Hepatocyte (in vitro differentiated cells): Measurements from ENCODE around the gene AK2. TPM values are rescaled to one million over a fixed set of nuclear protein-coding genes. Genes with fewer than 3 reads are reported as not detected.
A peak's percentile ranks its signal among the peaks of the same experiment; 100 is the strongest.

ENCODE experiments used
- DNase-seq: peaks from one replicate; pipeline ENCODE4 v3.0.0-alpha.2; 2016; ENCODE audit warnings: low spot score
- H2AFZ ChIP-seq: fragments of 200-600 bp; sonication (generic); 2 replicates; pipeline ENCODE4 v1.6.0; 2016; ENCODE audit warnings: antibody characterized with exemption, mild to moderate bottlenecking
- H3K27ac ChIP-seq: fragments of 200-600 bp; sonication (generic); 2 replicates; pipeline ENCODE4 v1.5.1; 2016; ENCODE audit warnings: mild to moderate bottlenecking
- H3K27me3 ChIP-seq: fragments of 200-600 bp; sonication (generic); 2 replicates; pipeline ENCODE4 v1.6.1; 2016
- H3K36me3 ChIP-seq: fragments of 200-600 bp; sonication (generic); replicated peaks from 2 replicates; pipeline ENCODE4 v1.5.1; 2016; ENCODE audit warnings: low read depth; ENCODE audit not compliant: insufficient read depth
- H3K4me1 ChIP-seq: fragments of 200-600 bp; sonication (generic); 2 replicates; pipeline ENCODE4 v1.5.1; 2016; ENCODE audit warnings: mild to moderate bottlenecking, moderate library complexity; ENCODE audit not compliant: insufficient read depth
- H3K4me2 ChIP-seq: fragments of 200-600 bp; sonication (generic); 2 replicates; pipeline ENCODE4 v1.6.0; 2016
- H3K4me3 ChIP-seq: fragments of 200-600 bp; sonication (generic); 2 replicates; pipeline ENCODE4 v1.5.1; 2016; ENCODE audit warnings: mild to moderate bottlenecking
- H3K79me2 ChIP-seq: fragments of 200-600 bp; sonication (generic); 2 replicates; pipeline ENCODE4 v1.6.0; 2017; ENCODE audit warnings: mild to moderate bottlenecking
- H3K9me2 ChIP-seq: fragments of 200-600 bp; sonication (generic); replicated peaks from 2 replicates; pipeline ENCODE4 v1.6.0; 2017; ENCODE audit warnings: mild to moderate bottlenecking; ENCODE audit not compliant: insufficient read depth
- H3K9me3 ChIP-seq: fragments of 200-600 bp; sonication (generic); 2 replicates; pipeline ENCODE4 v1.5.1; 2016; ENCODE audit warnings: low read depth, mild to moderate bottlenecking
- H4K20me1 ChIP-seq: fragments of 200-600 bp; sonication (generic); 2 replicates; pipeline ENCODE4 v1.6.0; 2016; ENCODE audit warnings: mild to moderate bottlenecking; ENCODE audit not compliant: insufficient read depth, poor library complexity, severe bottlenecking
- CTCF ChIP-seq: fragments of 200-600 bp; sonication (generic); IDR thresholded peaks from 2 replicates; pipeline ENCODE4 v1.5.1; 2016; ENCODE audit warnings: antibody characterized with exemption, mild to moderate bottlenecking; ENCODE audit not compliant: poor library complexity
- EZH2 ChIP-seq: fragments of 200-600 bp; sonication (generic); IDR thresholded peaks from 2 replicates; pipeline ENCODE4 v1.6.1; 2016; ENCODE audit warnings: antibody characterized with exemption, mild to moderate bottlenecking, borderline replicate concordance
- EZH2phosphoT487 ChIP-seq: fragments of 200-600 bp; sonication (generic); IDR thresholded peaks from one replicate; pipeline ENCODE4 v1.6.1; 2018; ENCODE audit warnings: antibody characterized with exemption, mild to moderate bottlenecking, low read depth, moderate library complexity; ENCODE audit not compliant: unreplicated experiment, severe bottlenecking
- WGBS: methylation state at CpG from one replicate; pipeline ENCODE4 v1.1.6; 2016; ENCODE audit warnings: low lambda C conversion rate; ENCODE audit errors: missing lambda C conversion rate; 5-methylcytosine and 5-hydroxymethylcytosine counted together
- polyA plus RNA-seq: library from polyadenylated mRNA; unstranded; fragments of >200 nt; fragmentation: Nextera tagmentation; extraction: Ambion mirVana; gene quantifications from 2 replicates; pipeline ENCODE4 v1.2.1, GENCODE V29; 2016
- total RNA-seq: library from RNA; depleted of rRNA; stranded (reverse); fragments of >200 nt; gene quantifications from 2 replicates; pipeline ENCODE4 v1.2.3, GENCODE V29; 2014

The AK2 gene
- total and polyA plus RNA-seq, 2 experiments from 2014 or later, result 120 to 147 TPM

GRCh38 chr1:32960819-32961355, 75.8 kb downstream of the AK2 start:
- no peaks in the 10 kb centered on the region for H3K9me3 ChIP-seq
- no peak overlapping the region for H3K27ac ChIP-seq
- H3K36me3 ChIP-seq, result no peaks in the 10 kb centered on the region
- peaks cover 55% of the 10 kb centered on the region for H4K20me1 ChIP-seq
- no peak for DNase-seq
- no peak overlapping the region for H2AFZ ChIP-seq
- no peaks in the 10 kb centered on the region for H3K9me2 ChIP-seq
- H3K79me2 ChIP-seq, result peaks cover 80% of the 10 kb centered on the region
- TF ChIP-seq EZH2 (no peak), CTCF (no peak), EZH2phosphoT487 (no peak)
- H3K4me3 ChIP-seq, result no peak overlapping the region
- no peaks in the 10 kb centered on the region for H3K27me3 ChIP-seq
- H3K4me1 ChIP-seq, result peaks cover 11% of the 10 kb centered on the region
- 65% methylated on average over 8 of the region's 8 CpGs for WGBS
- H3K4me2 ChIP-seq, result peak overlapping the region; percentile 8

GRCh38 chr1:32960342-32960741, 76.3 kb downstream of the AK2 start:
- Histone ChIP-seq H3K27ac (no peak overlapping the region), H3K4me3 (no peak overlapping the region), H3K9me3 (no peaks in the 10 kb centered on the region), H3K4me2 (no peak overlapping the region), H3K9me2 (no peaks in the 10 kb centered on the region), H3K27me3 (no peaks in the 10 kb centered on the region), H4K20me1 (peaks cover 55% of the 10 kb centered on the region), H3K36me3 (no peaks in the 10 kb centered on the region), H3K79me2 (peaks cover 86% of the 10 kb centered on the region), H3K4me1 (peaks cover 11% of the 10 kb centered on the region), H2AFZ (no peak overlapping the region)
- no peak for TF ChIP-seq EZH2
- TF ChIP-seq EZH2phosphoT487, result no peak
- no peak for TF ChIP-seq CTCF
- no peak for DNase-seq
- WGBS, result 84% methylated on average over 2 of the region's 2 CpGs

DNA sequence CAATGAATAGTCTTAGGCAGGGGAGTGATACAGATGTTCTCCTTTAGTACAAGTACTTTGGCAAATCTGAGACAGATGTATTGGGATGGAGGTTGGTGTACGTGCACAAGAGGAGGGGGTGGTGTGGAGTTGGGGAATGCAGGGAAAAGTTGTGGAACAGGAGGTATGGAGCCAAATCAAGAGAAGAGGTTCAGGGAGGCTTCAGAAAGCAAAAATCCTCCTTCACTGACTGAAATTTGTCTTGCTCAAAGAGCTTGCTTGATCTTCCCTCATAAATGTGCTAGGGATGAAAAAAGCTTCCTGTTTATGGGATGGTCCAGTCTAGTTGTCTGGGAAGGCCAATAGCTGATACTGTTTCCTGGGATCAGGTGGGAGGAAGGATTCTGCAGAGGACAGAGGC, 77.9 kb downstream of the AK2 start:
- Histone ChIP-seq H3K4me3 (no peak overlapping the region), H3K79me2 (peaks cover 100% of the 10 kb centered on the region)

More for the DNA sequence above, 77.9 kb downstream of the AK2 start:
- Histone ChIP-seq H3K27ac (no peak overlapping the region), H3K4me1 (peaks cover 11% of the 10 kb centered on the region), H3K4me2 (no peak overlapping the region), H4K20me1 (peaks cover 55% of the 10 kb centered on the region), H3K36me3 (no peaks in the 10 kb centered on the region), H2AFZ (no peak overlapping the region), H3K9me2 (no peaks in the 10 kb centered on the region), H3K9me3 (no peaks in the 10 kb centered on the region), H3K27me3 (no peaks in the 10 kb centered on the region)
- 89% methylated on average over 1 of the region's 1 CpG for WGBS
- TF ChIP-seq CTCF, result no peak
- TF ChIP-seq EZH2phosphoT487, result no peak
- TF ChIP-seq EZH2, result no peak
- DNase-seq, result no peak

Other genes starting within 250 kb of the AK2 start
- gene YARS1, start 219.5 kb downstream of the AK2 start, total RNA-seq, result 83.4 and 104 TPM in 2 replicates
- 140 and 150 TPM in 2 replicates for gene YARS1, start 219.5 kb downstream of the AK2 start, polyA plus RNA-seq
- 27.1 and 41.5 TPM in 2 replicates for gene S100PBP, start 219.2 kb downstream of the AK2 start, total RNA-seq
- gene S100PBP, start 219.2 kb downstream of the AK2 start, polyA plus RNA-seq, result 10.7 and 17.9 TPM in 2 replicates
- 5.8 and 9.0 TPM in 2 replicates for gene FNDC5, start 166.0 kb downstream of the AK2 start, total RNA-seq
- gene FNDC5, start 166.0 kb downstream of the AK2 start, polyA plus RNA-seq, result 5.2 and 11.2 TPM in 2 replicates
- not detected in 2 replicates for gene HPCA, start 150.4 kb downstream of the AK2 start, total RNA-seq
- gene HPCA, start 150.4 kb downstream of the AK2 start, polyA plus RNA-seq, result 0.85 and 1.0 TPM in 2 replicates
- 24.8 and 33.5 TPM in 2 replicates for gene TMEM54, start 135.5 kb downstream of the AK2 start, total RNA-seq
- gene TMEM54, start 135.5 kb downstream of the AK2 start, polyA plus RNA-seq, result 52.6 and 64.7 TPM in 2 replicates
- gene RNF19B, start 72.1 kb downstream of the AK2 start, total RNA-seq, result 16.1 and 21.3 TPM in 2 replicates
- gene RNF19B, start 72.1 kb downstream of the AK2 start, polyA plus RNA-seq, result 11.5 and 15.5 TPM in 2 replicates
- gene AZIN2, start 44.3 kb upstream of the AK2 start, total RNA-seq, result 1.8 and 9.2 TPM in 2 replicates
- gene AZIN2, start 44.3 kb upstream of the AK2 start, polyA plus RNA-seq, result 2.8 and 7.7 TPM in 2 replicates
- gene TRIM62, start 145.2 kb upstream of the AK2 start, total RNA-seq, result 2.1 and 2.5 TPM in 2 replicates
- gene TRIM62, start 145.2 kb upstream of the AK2 start, polyA plus RNA-seq, result 1.3 and 4.2 TPM in 2 replicates
- gene ZNF362, start 219.6 kb upstream of the AK2 start, total RNA-seq, result 22.5 and 29.1 TPM in 2 replicates
- 54.3 and 55.0 TPM in 2 replicates for gene ZNF362, start 219.6 kb upstream of the AK2 start, polyA plus RNA-seq